Cardiac septum (tissue), 1 donor: Measurements from ENCODE around the gene PKNOX2. TPM values are rescaled to one million over a fixed set of nuclear protein-coding genes. Genes with fewer than 3 reads are reported as not detected.

Source experiments
- DNase-seq: peaks from one replicate; pipeline ENCODE4 v3.0.0-alpha.2; 2020; ENCODE audit warnings: low spot score
- intact Hi-C: fragments of 100-400 bp; cut with DNase I; formaldehyde crosslinking; loops from one replicate; pipeline ENCODE4 v1.14.0; 2022
- total RNA-seq: library from RNA; stranded (reverse); fragmentation: NEBNext Ultra II Directional; extraction: Animal tissue kit (Norgen Biotek cat#: 25700); gene quantifications from one replicate; pipeline ENCODE4 v1.2.1, GENCODE V29; 2021
- donor health status: DM: no; HTN: no; CAD: no.

Gene PKNOX2
- total RNA-seq, 1 donor from 2014 or later, result 7.1 TPM

DNA sequence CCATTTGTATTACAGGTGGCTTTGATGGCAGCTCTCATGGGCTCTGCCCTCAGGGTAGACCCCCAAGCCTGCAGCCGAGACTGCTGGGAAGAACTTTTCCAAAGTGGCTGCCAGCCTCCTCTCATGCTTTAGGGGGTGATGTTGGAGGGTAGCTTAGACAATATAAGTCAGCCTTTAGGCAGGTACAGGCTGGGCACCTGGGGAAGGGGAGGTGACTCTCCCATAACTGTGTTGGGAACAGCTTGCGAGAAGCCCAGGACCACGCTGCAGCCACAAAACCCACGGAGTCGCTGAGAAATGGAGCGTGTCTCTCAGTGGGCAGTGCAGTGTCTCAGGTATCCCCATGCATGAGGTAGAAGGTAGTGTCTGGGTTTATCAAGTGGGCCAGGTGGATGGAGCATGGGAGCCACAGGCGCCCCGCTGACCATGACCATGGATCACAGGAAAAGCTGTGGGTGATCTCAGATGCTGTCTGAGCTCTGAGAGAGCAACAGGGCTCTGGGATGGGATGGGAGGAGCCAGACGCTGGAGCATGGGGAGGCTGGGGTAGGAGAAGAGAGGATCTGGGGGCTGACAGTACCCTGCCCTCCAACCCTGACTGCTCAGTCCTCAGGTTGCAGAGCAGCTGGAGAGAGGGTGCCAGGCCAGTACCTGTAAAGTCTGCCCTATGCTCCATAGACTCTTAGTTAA lies 216.3 kb downstream of the PKNOX2 start:
- DNase-seq, result no peak
- intact Hi-C loops, result no loop called here

DNA sequence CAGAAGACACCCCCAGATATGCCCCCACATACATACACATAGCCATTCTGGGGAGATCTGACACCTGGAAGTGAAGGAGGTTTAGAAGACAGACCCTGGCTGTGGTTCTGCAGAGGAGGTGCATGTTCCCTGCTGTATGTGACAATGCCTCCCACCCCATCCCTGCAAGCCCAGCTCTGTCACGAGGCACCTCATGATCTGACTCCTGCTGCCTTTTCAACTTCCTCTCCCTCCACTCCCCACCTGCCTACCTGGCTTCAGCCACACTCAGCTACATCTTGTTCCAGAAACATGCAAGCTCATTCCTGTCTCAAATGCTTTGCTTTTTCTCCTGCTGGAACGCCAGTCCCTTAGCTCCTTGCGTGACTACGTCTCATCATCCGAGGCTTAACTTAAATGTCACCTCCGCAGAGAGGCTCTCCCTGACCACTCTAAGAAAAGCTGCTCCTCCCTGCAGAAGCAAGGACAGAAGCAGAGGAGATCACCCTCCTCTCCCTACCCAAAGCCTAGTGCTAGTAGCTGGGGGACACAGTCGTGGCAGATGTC lies 217.0 kb downstream of the PKNOX2 start:
- intact Hi-C loops, result no loop called here
- no peak for DNase-seq

DNA sequence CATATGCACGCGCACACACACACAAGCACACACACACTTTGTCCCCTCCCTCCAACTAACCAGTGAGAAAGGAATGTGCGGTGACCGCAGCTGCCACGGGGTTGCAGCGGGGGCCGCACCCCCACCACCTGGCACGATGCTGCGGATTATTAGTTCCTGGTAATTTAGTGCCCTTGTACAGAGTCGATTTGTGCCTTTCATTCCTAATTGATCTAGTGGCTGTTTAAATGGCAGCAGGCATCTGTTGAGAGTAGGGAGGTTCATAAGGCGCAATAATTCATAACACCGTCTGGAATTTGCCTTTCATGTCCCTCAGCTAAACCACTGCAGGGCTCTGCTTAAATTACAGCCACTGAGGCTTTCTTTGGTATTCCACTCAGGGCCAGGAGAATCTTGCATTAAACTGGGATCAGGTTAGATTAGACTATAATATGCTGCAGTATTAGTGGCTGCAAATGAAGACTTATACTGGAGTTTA lies 217.8 kb downstream of the PKNOX2 start:
- intact Hi-C loops, result no loop called here
- DNase-seq, result no peak

DNA sequence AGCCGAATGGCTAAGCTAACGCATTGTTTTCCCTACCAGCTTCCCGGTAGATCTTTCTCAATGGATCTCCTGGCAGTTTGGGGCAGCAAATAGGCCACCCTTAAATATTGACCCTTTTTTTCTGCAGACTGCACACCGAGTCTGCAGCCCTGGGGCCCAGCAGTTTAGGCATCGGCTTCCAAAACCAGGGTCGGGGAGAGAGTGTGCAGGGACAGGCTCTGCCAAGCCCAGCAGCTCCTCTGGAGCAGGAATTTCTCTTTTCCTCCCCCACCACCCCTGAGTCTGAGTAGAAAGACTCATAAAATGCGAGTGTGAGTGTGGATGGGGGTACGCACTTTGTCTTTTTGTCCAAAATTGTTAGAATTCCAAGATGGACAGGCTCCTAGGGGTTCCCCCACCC lies 218.3 kb downstream of the PKNOX2 start:
- no peak for DNase-seq
- intact Hi-C loops, result no loop called here

DNA sequence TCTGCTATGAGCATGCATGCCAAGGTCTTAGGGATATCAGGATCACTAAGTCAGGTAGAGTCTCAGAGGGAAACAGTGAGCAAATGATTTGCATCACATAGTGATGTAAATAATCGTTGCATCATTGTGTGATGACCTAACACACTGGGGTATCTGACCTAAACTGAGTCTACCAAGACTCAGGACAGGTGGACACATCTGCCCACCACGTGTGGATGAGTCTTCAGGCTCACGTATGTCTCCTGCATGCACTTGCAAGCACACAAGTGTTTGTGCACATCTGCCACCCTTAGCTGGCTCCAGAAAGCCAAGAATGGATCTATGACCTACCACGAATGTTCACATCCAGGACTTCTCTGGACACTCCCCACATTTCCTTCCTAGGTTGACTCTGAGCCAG lies 220.3 kb downstream of the PKNOX2 start:
- intact Hi-C loops, result no loop called here
- peak; percentile 17 for DNase-seq

DNA sequence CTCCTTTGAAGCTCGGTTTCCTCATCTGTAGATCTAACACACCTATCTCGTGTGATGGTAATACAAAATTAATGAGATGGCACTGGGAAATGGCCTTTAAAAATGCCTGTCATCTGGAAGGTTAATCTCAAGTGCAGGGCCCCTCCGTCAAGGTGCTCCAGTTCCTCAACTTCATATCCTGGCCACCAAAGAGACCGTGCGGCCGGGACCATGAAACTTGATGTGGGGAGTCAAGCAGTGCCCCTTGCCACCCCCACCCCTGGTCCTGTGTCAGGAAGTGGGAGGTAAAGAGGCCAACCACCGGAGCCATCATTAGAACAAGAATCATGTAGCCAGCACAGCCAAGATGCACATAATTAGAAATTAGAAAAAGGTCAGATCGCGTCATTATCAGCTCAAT lies 223.3 kb downstream of the PKNOX2 start:
- peak; percentile 43 for DNase-seq
- intact Hi-C loops, result no loop called here

DNA sequence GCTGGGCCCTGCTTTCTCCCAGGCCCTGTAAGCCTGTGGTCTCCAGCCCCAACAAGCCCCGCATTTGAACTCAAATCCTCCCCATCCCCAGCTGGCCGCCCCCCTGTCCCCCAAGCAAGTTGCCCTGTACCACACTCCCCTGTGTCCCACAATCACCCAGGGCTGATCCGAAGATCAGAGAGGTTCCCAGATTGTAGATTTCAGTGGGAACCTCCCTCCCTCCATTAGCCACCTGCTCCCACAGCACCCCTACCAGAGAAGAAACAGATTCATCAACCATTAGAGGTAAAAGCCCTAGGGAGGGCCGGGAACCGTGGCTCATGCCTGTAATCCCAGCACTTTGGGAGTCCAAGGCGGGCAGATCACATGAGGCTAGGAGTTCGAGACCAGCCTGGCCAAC lies 224.1 kb downstream of the PKNOX2 start:
- intact Hi-C loops, result no loop called here
- no peak for DNase-seq

DNA sequence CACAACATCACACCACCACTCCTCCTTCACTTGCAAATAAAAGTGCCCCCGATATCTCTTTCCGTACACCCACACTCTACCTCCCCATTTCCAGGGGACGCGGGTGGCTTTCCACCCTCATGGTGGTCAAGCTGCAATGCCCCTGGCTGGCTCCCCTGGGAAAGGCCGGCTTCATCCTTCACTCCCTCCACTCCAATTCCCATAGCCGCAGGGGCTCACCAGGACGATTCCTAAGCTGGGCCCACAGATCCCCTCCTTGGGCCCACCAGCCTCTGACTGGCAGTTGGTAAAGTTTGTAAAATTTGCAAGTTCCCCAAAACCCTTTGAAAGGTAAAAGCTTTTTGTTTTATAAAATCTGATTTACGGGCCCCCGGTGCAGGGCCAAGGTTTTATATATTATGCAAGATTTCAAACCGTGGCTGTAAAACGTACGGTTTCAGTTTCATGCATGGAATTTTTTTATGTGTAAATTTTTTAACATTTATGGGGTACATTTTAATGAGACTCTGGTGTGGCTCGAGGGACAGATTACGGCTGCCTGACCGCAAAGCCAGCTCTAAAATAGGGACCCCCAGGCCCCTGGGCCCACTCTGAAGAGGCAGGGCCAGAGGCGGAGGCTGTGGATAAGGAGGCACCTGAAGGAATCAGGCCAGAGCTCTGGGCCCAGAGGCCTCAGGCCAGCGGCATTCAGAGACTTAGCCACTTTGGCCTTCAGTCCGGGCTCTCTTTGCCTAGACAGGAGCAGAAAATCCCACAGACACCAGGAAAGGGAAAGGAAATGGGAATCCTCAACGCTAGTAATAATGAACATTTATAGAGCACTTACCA lies 225.0 kb downstream of the PKNOX2 start:
- no peak for DNase-seq
- intact Hi-C loops, result no loop called here

DNA sequence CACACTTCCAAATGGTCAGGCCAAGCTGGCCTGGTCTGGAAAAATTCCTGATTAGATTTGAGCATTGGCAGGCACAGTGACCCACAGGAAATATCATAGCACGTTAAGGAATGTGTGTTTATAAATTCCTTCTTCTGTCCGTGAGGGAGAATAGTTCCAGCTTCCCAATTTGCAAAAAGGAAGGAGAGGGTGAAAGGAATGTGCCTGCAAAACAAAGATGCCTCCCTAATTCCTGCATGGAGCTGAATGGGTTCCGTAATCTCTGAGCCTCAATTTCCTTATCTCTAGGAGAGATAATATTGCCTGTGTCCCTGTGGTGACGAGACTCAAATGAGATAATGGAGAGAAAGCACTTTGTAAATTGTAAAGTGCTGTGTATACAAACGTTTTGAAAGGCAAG lies 226.4 kb downstream of the PKNOX2 start:
- intact Hi-C loops, result no loop called here
- no peak for DNase-seq

DNA sequence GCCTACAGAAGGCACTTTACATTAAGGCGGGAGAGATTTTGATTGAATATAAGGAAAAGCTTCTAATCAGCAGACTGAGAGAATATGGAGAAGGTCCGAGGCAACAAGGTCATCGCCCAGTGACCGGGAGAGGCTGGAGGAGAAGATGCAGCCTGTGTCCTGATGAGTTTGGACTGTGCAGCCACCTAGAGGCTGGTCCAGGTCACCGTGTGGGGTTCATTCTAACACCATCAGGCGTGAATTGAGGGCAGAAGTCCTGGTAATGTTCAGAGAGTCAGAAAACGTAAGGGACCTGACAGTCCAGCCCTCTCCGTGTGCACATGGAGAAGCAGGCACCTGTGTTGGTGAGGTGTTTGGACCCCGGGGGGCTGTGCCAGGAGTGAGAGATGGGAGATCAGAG lies 228.8 kb downstream of the PKNOX2 start:
- intact Hi-C loops, result no loop called here
- DNase-seq, result no peak

DNA sequence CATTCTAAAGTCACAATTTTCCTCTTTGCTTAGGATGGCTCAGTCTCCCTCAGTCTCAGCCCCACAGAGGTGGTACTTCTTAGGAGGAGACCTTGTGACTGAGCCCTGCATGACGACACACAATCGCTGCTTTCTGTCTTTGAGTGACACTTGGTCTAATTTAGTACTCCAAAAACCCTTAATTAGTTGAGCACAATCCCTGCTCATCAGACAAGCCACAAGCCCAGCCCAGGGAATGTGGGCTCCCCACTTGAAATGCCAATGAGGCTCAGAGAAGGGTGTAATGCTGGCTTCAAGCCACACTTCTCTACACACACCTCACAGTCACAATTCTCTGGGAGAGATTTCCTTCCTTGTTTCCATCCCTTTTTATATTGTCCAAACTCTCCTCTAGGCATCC lies 229.7 kb downstream of the PKNOX2 start:
- intact Hi-C loops, result no loop called here
- DNase-seq, result no peak

DNA sequence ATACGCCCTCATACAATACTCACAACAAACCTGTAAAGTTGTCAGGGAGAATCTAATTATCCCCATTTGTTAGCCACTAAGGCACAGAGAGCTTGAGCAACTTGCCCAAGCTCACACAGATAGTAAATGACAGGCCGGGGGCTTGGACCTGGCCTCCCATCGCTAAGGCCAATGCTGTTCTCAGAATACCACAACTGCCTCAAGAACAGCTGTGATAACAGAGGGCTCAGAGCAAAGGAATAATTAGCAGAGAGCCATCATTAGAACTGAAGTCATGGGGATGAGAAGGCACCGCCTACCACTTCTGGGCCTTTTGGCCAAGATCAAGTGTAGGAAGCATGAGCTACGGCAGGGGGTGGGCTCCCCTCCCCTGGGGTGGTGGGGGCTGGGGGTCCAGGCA lies 232.9 kb downstream of the PKNOX2 start:
- intact Hi-C loops, result no loop called here
- DNase-seq, result no peak

DNA sequence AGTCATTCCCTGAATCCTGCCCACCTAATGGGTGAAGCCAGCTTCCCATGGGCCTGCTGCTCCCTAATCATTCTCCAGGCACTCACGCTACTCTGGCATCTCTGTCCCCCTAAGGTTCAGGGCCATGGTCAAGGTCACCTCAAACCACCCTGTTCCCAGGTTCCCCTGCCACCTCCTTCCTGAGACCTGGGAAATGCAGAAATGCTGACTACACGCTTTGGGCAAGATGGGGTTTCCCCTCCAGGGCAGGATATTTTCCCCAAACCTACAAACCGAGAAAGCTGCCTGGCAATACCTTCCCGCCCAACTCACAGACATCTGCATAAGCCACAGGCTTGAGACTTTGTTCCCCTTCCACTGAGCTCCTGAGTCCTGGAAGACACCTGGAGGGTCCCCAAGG lies 233.9 kb downstream of the PKNOX2 start:
- intact Hi-C loops, result no loop called here
- DNase-seq, result no peak

DNA sequence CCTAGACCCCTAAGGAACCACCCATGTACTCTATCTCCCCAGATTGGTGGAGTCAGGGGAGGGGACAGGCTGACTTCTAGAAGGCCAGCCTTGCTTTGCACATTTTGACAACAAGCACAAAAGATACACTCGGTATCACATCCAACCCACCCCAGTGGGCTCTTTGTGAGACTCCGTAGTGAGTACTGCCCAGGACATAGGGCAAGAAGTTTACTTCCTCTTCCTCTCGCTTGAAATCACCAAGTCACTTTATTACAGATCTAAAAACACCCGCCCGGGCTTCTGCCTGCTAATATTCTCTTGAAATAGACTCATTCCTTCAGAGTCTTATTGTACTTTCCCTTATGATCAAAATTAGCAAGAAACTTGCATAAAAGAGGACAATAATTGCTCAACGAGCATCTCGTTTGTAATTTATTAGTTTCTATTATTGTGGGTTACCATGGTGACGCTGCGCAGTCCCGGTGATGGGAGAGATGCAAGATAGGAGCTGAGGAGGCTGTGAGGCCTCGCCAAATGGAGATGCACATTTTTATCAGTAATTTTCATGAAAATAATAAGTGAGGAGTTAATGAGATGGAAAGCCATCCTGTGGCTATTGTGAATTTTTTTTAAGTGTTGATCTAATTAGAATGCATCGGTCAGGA lies 234.6 kb downstream of the PKNOX2 start:
- no peak for DNase-seq
- intact Hi-C loops, result no loop called here

DNA sequence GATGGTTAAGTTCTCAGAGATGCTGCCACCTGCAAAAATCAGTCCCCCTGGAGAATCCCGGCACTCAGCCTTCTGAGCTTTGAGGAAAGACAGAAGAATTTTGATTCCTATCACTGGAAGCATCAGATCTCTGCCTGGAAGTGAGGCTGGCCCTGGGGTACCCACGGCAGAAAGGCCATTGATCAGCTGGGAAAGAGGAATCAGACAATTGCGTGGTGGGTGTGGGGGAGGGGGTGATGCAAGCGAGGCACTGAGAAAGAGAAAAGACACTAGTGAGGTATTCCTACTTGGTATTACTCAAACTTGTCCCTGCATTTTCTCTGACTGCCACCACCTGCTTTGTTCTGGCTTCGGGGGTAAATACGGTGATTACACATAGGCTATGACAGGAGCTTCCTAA lies 235.4 kb downstream of the PKNOX2 start:
- intact Hi-C loops, result no loop called here
- DNase-seq, result no peak

DNA sequence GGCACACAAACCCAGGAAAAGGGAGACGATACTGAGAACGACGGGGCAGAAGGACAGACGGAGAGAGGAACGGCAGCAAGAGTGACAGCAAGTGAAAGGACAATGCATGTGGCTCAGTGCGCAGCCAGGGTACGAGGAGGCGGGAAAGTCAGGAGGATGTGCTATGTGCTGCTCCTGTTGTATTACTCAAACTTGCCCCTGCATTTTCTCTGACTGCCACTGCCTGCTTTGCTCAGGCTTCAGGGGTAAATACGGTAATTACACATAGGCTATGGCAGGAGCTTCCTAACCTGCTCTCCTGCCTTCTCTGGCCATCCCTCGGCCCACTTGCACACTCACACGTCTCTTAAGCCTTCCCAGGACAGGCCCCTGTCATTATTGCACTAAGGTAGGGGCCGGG lies 236.7 kb downstream of the PKNOX2 start:
- DNase-seq, result no peak
- intact Hi-C loops, result no loop called here

DNA sequence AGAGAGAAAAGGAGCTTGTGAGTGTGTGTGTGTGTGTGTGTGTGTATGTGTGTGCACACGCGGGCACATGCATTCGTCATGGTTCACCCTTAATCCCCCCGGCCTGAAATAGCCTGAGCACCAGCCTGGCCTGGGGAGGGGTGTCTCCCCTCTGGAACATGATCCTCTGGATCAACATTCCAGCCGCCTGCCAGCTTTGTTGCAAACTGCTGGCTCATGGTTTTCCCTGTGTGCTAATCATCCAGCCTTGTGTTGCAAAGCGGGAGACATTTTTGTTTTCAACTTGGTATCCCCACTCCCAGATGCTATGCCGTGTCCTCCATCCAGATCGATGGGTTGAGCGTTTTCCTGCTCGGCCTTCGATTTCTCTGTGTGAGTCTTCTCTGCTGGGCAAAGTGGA lies 237.2 kb downstream of the PKNOX2 start:
- no peak for DNase-seq
- intact Hi-C loops, result no loop called here

DNA sequence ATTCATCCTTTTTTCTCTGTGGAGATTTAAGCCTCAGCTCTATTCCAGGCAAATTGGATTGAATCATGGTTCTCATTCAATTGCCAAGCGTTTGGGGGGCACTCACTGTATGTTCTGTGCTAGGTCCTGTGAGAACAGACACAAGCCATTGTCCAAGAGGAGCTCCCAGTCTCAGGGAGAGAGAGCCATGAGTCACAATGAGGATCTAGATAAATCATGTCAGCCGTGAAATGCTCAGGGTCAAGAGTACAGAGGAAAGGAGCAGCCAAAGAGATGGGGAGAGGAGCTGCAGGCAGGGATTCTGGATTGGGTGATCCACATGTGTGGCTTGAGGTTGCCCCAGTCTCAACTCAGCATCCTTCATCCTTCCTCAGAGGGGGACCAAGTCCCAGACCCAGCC lies 237.9 kb downstream of the PKNOX2 start:
- no peak for DNase-seq
- intact Hi-C loops, result no loop called here

DNA sequence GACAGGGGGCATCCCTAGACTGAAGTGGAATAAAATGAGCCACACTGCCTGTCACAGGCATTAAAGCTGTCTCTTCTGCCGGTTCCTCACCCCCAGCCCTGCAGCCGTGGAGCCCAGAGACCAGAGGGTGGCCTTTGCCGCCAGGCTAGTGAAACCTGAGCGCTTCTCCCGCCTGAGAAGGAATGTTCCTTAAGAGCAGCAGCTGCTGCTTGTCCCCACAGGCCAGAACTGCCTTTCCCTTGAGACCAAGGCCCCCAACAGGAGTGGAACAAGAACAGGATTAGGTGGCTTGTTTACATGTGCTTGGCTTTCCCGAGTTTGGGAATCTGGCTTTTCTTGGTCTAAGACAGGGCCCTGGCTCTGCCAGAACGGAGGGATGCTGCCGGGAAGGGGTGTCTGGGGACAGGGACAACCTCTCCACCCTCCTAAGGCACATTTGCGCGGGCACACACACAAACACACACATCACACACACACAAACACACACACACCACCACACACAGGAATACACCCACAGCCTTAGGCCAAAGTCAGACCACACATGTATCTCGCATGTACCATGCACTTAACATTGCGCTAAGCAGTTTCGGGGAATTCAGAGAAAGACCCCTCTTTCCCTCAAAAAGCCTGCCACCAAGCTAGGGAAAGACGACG lies 239.7 kb downstream of the PKNOX2 start:
- intact Hi-C loops, result loop anchor here (2.0 kb wide), 1 partner anchor 239 kb away; the partner anchor contains the start of gene PKNOX2
- DNase-seq, result no peak
